ENCODE results near the gene AGMO.

The AGMO gene

DNA sequence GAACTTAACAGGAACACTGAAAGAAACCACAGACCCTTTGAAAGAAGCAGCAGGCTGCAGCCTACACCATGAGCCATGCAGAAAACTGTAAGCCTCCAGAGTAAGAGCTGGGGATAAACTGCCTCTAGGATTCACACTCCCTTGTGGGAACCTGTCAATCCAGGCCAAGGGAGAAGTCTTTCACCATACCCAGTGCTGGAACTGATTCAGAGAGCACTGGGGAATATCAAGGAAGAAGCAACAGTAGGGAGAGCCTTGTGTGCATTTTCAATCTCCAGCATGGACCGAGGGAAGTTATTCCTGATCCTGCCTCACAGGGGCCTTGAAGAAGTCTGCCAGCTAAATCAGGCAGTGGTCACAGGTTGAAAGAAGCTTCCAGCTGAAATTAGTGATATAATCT lies 282.2 kb downstream of the AGMO start:
- TF ChIP-seq, protein P1, sequence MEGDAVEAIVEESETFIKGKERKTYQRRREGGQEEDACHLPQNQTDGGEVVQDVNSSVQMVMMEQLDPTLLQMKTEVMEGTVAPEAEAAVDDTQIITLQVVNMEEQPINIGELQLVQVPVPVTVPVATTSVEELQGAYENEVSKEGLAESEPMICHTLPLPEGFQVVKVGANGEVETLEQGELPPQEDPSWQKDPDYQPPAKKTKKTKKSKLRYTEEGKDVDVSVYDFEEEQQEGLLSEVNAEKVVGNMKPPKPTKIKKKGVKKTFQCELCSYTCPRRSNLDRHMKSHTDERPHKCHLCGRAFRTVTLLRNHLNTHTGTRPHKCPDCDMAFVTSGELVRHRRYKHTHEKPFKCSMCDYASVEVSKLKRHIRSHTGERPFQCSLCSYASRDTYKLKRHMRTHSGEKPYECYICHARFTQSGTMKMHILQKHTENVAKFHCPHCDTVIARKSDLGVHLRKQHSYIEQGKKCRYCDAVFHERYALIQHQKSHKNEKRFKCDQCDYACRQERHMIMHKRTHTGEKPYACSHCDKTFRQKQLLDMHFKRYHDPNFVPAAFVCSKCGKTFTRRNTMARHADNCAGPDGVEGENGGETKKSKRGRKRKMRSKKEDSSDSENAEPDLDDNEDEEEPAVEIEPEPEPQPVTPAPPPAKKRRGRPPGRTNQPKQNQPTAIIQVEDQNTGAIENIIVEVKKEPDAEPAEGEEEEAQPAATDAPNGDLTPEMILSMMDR (conservative IDR thresholded peaks at IDR 0.05; ENCODE audit: low read length), result no peak
- H3K4me3 ChIP-seq (ENCODE audit: low read length), result no peak overlapping the region
- DNase-seq (ENCODE audit: low read depth), result no peak

DNA sequence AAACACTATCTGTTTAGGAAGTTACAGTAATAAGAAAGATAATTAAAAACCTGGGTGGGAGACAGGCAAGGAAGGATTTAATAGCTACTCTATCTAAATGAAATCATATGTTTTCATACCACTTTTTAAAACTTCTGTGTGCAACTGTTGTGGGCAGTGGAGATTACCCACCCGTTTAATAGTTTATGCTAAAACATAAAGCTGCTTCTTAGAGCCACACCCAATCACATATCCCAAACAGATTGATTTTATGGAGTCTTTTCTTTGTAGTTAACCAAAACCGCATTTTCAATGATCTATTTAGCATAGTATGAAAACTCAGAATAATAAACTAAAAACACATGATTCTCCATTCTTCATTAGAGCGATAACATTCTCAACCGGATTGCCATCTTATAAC lies 304.1 kb downstream of the AGMO start:
- no peak overlapping the region for H3K4me3 ChIP-seq (ENCODE audit: low read length)
- TF ChIP-seq, protein P1 (conservative IDR thresholded peaks at IDR 0.05; ENCODE audit: low read length), result no peak

DNA sequence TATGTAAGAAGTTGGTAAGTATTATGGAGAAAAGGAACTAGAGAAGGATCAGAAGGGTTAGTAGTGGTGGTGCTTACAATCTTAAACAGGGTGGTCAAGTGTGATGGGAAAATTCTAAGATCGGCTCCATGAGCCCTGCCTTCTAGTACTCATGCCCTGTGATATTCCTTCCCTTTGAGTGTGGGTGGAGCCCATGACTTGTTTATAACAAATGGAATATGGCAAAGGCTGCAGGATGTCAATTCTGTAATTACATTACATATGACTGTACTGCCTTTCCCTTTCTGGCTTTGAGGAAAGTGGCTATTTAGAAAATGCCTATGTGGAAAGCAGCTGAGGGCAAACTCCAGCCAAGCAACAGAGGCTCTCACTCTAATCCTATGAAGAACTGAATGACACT lies 309.6 kb downstream of the AGMO start:
- no peak for DNase-seq (ENCODE audit: low read depth)
- TF ChIP-seq, protein P1 (conservative IDR thresholded peaks at IDR 0.05; ENCODE audit: low read length), result no peak

More for the DNA sequence above, 304.1 kb downstream of the AGMO start:
- no peak for DNase-seq (ENCODE audit: low read depth)

DNA sequence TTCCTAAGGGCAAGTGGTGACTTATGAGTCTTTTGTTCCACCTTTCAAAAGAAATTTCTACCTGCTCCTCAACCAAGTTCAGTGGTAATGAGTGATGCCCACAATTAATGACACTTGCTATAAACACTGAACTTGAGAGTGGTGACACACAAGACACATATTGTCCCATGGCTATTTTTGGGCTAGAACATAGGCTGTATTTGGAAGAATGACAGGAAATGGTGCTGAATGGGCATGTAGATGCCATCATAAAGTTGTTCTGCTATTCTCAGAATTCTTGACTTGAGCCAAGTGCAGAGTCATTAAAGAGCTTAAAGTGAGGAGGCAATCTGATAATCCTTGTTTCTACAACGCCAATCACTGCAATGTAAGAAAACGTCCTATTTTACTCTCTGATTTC lies 313.3 kb downstream of the AGMO start:
- H3K4me3 ChIP-seq (ENCODE audit: low read length), result no peak overlapping the region
- TF ChIP-seq, protein P1 (conservative IDR thresholded peaks at IDR 0.05; ENCODE audit: low read length), result no peak
- DNase-seq (ENCODE audit: low read depth), result no peak

More for the DNA sequence above, 309.6 kb downstream of the AGMO start:
- H3K4me3 ChIP-seq (ENCODE audit: low read length), result no peak overlapping the region

DNA sequence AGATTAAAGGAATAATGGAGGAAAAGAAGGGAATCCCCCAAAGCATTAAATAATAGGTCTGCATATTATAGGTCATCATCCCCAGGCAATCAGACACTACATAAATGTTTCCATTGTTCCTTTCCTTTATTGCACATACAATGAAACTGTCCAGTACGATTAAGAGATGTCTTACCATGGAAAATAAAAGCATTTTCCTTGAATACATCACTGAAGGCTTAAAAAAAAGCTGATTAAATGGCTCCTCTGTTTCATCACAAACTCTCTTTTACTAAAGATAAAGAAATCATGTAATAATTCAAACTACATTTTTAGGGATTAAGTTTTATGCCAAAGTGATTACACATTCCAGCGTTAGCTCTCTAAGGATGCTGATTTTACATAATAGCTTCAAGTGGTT lies 316.0 kb downstream of the AGMO start:
- DNase-seq (ENCODE audit: low read depth), result no peak
- TF ChIP-seq, protein P1 (conservative IDR thresholded peaks at IDR 0.05; ENCODE audit: low read length), result no peak
- no peak overlapping the region for H3K4me3 ChIP-seq (ENCODE audit: low read length)

DNA sequence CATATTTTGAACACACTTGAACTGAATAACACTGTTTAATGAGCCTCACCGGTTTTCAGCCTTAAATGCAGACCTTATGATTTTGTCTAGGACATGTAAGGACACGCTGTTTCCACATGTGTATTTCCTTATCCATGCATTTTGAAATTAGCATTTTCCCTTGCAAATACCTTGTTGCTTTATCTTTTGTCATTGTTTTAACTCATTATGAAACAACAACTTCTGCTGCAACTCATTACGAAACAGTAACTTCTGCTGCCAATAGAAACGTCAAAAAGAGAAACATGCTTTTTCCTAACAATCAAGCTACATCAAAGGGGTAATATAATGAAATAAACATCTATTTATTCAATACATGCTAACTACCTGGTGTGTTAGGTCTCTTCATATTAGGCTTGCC lies 322.0 kb downstream of the AGMO start:
- TF ChIP-seq, protein P1 (conservative IDR thresholded peaks at IDR 0.05; ENCODE audit: low read length), result no peak
- DNase-seq (ENCODE audit: low read depth), result no peak
- H3K4me3 ChIP-seq (ENCODE audit: low read length), result no peak overlapping the region

DNA sequence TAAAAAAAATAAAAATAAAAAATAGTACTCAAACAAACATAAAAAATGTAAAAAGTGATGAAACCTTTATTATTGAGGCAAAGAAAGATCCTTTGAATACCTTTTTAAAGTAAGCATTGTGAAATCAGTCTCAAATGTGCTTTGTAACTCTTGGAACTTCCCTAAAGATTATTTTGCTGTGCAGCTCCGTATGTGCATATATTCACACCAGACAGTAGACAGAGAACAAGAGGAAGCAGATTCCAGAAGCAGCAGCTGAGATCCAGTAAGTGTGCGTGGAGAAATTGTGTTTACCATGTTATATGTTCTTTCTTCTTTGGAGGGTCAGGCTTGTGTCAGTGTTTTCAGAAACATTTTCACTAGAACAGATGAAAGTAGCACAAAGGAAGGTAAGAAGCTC lies 324.9 kb downstream of the AGMO start:
- TF ChIP-seq, protein P1 (conservative IDR thresholded peaks at IDR 0.05; ENCODE audit: low read length), result no peak
- DNase-seq (ENCODE audit: low read depth), result no peak
- H3K4me3 ChIP-seq (ENCODE audit: low read length), result no peak overlapping the region

All from AG10803 (cell line).